Breast epithelium (tissue), 4 donors: ENCODE measurements around the gene DHRS13. TPM values are rescaled to one million over a fixed set of nuclear protein-coding genes. Genes with fewer than 3 reads are reported as not detected.
"Not testable (repeated sequence)": the region's sequence is repeated elsewhere in the genome, so short reads cannot be mapped to it uniquely, and the experiment has no call there.

Experiments used
- DNase-seq, 2 donors: peaks; one replicate each; pipeline ENCODE4 v3.0.0-alpha.2; 2019; ENCODE audit warnings: low spot score in 2 of 2
- H3K27ac ChIP-seq, 2 donors: fragments of 200-600 bp; sonication (generic) in 1 of 2; one replicate each; pipeline ENCODE4 v1.5.1; 2016 to 2019; ENCODE audit warnings: mild to moderate bottlenecking in 1 of 2
- H3K27me3 ChIP-seq, 2 donors: fragments of 200-600 bp; sonication (generic) in 1 of 2; one replicate each; pipeline versions ENCODE4 v1.5.1 to v1.6.0; 2017 to 2019; ENCODE audit warnings: control low read depth in 1 of 2, mild to moderate bottlenecking in 1 of 2
- H3K36me3 ChIP-seq: fragments of 200-600 bp; one replicate; pipeline ENCODE4 v1.5.1; 2019
- H3K4me1 ChIP-seq, 2 donors: fragments of 200-600 bp; sonication (generic); one replicate each; pipeline ENCODE4 v1.5.1; 2016 to 2019; ENCODE audit warnings: control low read depth in 1 of 2
- H3K4me3 ChIP-seq, 3 donors: fragments of 200-600 bp; sonication (generic); 1 replicate in 2 of 3; 2 replicates in 1 of 3; pipeline ENCODE4 v1.5.1; 2016 to 2019; ENCODE audit warnings: mild to moderate bottlenecking in 3 of 3, moderate library complexity in 2 of 3
- H3K9me3 ChIP-seq, 2 donors: fragments of 200-600 bp; sonication (generic) in 1 of 2; one replicate each; pipeline ENCODE4 v1.5.1; 2016 to 2019; ENCODE audit warnings: control low read depth in 1 of 2
- POLR2A ChIP-seq: fragments of 450-650 bp; IDR thresholded peaks from one replicate; pipeline ENCODE4 v1.6.1; 2016; ENCODE audit warnings: antibody characterized with exemption, mild to moderate bottlenecking, moderate library complexity
- POLR2AphosphoS5 ChIP-seq, 3 donors: sonication (generic); formaldehyde crosslinking; IDR thresholded peaks; one replicate each; pipeline ENCODE4 v1.6.1; 2017; ENCODE audit warnings: antibody characterized with exemption in 3 of 3
- intact Hi-C: fragments of 100-400 bp; cut with DNase I; formaldehyde crosslinking; loops from one replicate; pipeline ENCODE4 v1.15.1; 2023; ENCODE audit warnings: low total_unique reads
- total RNA-seq, 3 donors: library from RNA; depleted of rRNA; stranded (reverse); fragments of >200 nt; gene quantifications; one replicate each; pipeline ENCODE4 v1.1.0, GENCODE V29; 2016
- TF ChIP-seq, protein P1 (sequence below), 3 donors: fragments of 450-650 bp; IDR thresholded peaks; one replicate each; pipeline ENCODE4 v1.5.1; 2016 to 2017; ENCODE audit warnings: antibody characterized with exemption in 3 of 3, mild to moderate bottlenecking in 3 of 3, moderate library complexity in 3 of 3

The DHRS13 gene
- total RNA-seq, 3 donors from 2014 or later, result 3.2 to 20.6 (median 14.2) TPM

DNA sequence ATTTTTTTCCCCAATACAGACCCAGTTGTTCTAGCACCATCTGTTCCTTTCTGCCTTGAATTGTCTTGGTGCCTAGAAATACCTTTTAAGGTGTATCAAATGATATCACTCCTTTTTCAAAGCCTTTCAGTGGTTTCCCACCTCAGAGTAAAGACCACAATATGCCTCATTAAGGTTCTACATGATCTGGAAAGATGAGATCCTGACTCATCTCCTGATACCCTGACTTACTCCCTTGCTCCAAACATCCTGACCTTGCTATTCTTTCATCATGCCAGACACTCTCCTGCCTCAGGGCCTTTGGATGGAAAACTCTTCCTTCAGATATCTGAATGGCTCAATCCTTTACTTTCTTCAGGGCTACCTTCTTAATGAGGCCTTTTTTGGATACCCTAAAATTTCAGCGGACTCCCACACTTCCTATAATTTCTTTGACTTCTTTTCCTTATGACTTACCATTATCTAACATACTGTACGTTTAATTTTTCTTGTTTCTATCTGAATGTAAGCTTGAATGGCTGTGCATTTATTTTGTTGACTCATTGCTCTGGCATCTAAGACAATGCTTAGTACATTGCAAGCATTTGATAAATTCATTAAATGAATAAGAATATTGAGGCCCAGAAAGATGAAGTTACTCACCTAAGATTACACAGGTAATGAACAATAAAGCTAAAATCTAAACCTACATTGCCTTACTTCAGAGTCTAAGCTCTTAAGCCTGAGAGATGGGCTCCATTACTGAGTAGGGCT lies 24.5 kb downstream of the DHRS13 start:
- Histone ChIP-seq H3K27ac (no peak overlapping the region), H3K4me3 (no peak overlapping the region), H3K36me3 (peaks cover 18% of the 10 kb centered on the region), H3K9me3 (no peaks in the 10 kb centered on the region), H3K4me1 (no peaks in the 10 kb centered on the region), H3K27me3 (no peaks in the 10 kb centered on the region)
- intact Hi-C loops, result no loop called here
- no peak for TF ChIP-seq POLR2A
- TF ChIP-seq, protein P1, sequence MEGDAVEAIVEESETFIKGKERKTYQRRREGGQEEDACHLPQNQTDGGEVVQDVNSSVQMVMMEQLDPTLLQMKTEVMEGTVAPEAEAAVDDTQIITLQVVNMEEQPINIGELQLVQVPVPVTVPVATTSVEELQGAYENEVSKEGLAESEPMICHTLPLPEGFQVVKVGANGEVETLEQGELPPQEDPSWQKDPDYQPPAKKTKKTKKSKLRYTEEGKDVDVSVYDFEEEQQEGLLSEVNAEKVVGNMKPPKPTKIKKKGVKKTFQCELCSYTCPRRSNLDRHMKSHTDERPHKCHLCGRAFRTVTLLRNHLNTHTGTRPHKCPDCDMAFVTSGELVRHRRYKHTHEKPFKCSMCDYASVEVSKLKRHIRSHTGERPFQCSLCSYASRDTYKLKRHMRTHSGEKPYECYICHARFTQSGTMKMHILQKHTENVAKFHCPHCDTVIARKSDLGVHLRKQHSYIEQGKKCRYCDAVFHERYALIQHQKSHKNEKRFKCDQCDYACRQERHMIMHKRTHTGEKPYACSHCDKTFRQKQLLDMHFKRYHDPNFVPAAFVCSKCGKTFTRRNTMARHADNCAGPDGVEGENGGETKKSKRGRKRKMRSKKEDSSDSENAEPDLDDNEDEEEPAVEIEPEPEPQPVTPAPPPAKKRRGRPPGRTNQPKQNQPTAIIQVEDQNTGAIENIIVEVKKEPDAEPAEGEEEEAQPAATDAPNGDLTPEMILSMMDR (IDR thresholded peaks at IDR 0.05), result no peak
- TF ChIP-seq POLR2AphosphoS5 (IDR thresholded peaks at IDR 0.05), result no peak
- no peak for DNase-seq

DNA sequence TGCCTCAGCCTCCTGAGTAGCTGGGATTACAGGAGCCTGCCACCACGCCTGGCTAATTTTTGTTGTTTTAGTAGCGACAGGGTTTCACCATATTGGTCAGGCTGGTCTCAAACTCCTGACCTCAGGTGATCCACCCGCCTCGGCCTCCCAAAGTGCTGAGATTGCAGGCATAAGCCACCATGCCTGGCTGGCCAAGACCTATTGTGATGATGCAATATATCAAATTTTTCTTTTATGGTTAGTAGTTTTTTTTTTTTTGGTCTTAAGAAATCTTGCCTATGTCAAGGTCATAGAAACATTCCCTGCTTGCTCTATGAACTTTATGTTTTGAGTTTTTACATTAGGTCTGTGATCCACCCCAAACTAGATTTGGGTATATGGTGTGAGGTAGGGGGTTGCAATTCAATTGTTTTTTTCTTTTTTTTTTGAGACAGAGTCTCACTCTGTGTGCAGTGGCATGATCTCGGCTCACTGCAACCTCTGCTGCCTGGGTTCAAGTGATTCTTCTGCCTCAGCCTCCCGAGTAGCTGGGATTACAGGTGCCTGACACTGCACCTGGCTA lies 25.6 kb downstream of the DHRS13 start:
- DNase-seq, H3K9me3 ChIP-seq, H3K4me1 ChIP-seq, H3K27me3 ChIP-seq, H3K27ac ChIP-seq, intact Hi-C loops, H3K4me3 ChIP-seq: not testable (repeated sequence)
- peaks cover 18% of the 10 kb centered on the region for H3K36me3 ChIP-seq

DNA sequence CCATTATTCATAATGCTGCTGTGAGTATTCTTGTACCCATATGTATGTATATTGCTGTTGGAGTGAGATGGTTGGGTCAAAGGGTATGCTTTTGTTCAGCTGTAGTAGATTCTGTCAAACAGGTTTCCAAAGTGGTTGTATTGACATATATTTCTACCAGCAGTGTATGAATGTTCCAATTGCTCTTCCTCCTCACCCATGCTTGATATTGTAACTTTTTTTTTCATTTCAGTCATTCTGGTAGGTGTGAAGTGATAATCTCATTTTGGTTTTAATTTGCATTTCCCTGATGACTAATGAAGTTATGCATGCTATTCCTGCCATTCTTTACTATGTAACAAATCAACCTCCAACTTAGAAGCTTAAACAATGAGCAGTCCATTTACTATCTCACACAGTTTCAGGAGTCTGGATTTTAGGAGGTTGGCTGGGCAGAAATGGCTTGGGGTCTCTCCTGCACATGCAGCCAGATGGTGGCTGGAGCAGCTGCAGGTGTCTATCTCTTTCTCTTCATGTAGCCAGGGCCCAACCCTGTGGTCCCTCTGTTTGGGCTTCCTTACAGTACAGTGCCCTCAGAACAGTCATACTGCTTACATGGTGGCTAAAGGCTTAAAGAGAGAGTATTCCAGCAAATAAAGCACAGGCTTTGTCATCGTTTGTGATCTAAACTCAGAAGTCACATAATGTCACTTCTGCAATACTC lies 26.9 kb downstream of the DHRS13 start:
- no peak for DNase-seq
- peaks cover 12% of the 10 kb centered on the region for H3K36me3 ChIP-seq
- intact Hi-C loops, result no loop called here
- no peak for TF ChIP-seq POLR2A
- TF ChIP-seq, protein P1 (IDR thresholded peaks at IDR 0.05), result no peak
- no peak for TF ChIP-seq POLR2AphosphoS5 (IDR thresholded peaks at IDR 0.05)
- no peaks in the 10 kb centered on the region for H3K4me1 ChIP-seq
- no peak overlapping the region for H3K27ac ChIP-seq
- H3K9me3 ChIP-seq, result no peaks in the 10 kb centered on the region
- H3K27me3 ChIP-seq, result no peaks in the 10 kb centered on the region
- H3K4me3 ChIP-seq, result no peak overlapping the region

DNA sequence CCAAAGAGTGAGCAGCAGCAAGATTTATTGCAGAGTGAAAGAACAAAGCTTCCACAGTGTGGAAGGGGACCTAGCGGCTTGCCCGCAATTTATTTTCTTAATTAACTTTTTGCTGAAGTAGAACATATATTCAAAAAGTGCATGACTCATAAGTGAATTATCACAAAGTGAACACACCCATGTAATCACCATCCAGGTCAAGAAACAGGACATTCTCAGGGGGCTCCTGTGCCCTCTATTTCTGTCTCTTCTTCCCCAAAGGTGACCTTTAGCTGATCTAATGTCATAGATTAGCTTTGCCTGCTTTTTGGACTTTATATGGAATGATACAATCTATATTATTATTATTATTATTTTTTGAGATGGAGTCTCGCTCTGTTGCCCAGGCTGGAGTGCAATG lies 28.1 kb downstream of the DHRS13 start:
- no peak overlapping the region for H3K4me3 ChIP-seq
- no peak for DNase-seq
- no peaks in the 10 kb centered on the region for H3K27me3 ChIP-seq
- no peak overlapping the region for H3K27ac ChIP-seq
- no peaks in the 10 kb centered on the region for H3K4me1 ChIP-seq
- H3K9me3 ChIP-seq, result no peaks in the 10 kb centered on the region
- no peaks in the 10 kb centered on the region for H3K36me3 ChIP-seq
- TF ChIP-seq POLR2A, result no peak
- TF ChIP-seq, protein P1 (IDR thresholded peaks at IDR 0.05), result no peak
- no peak for TF ChIP-seq POLR2AphosphoS5 (IDR thresholded peaks at IDR 0.05)
- intact Hi-C loops, result no loop called here

DNA sequence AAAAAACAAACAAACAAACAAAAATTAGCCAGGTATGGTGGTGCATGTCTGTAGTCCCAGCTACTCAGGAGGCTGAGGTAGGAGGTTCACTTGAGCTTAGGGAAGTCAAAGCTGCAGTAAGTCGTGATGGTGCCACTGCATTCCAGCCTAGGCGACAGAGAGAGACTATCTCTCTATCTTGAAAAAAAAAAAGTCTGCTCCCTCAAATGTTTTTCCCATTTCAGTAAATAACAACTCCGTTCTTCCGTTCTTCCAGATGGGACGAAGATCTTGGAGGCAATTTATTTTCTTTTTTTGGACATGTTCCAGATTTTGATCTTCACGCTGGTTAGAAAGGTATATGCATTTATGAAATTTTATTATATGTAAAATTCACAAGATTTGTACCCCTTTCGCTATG lies 29.0 kb downstream of the DHRS13 start:
- intact Hi-C loops, result no loop called here
- H3K9me3 ChIP-seq, result no peaks in the 10 kb centered on the region
- no peak for DNase-seq

More for the DNA sequence above, 29.0 kb downstream of the DHRS13 start:
- TF ChIP-seq, protein P1 (IDR thresholded peaks at IDR 0.05), result no peak
- TF ChIP-seq POLR2AphosphoS5 (IDR thresholded peaks at IDR 0.05), result no peak
- no peak for TF ChIP-seq POLR2A
- Histone ChIP-seq H3K27me3 (no peaks in the 10 kb centered on the region), H3K4me3 (no peak overlapping the region), H3K36me3 (no peaks in the 10 kb centered on the region), H3K4me1 (no peaks in the 10 kb centered on the region), H3K27ac (no peak overlapping the region)
